HG03432 (cell line): ENCODE data around the gene SLC25A25.
"Not testable (repeated sequence)": the region's sequence is repeated elsewhere in the genome, so short reads cannot be mapped to it uniquely, and the experiment has no call there.

Source experiments
- ATAC-seq: cut with Tn5 transposase; IDR thresholded peaks from one replicate; pipeline ENCODE4 v1.9.1; 2021; ENCODE audit warnings: mild to moderate bottlenecking, moderate library complexity; ENCODE audit not compliant: unreplicated experiment

Gene SLC25A25

GRCh38 chr9:128108269-128109049 is 40.4 kb downstream of the SLC25A25 start:
- ATAC-seq: no peak

GRCh38 chr9:128109050-128109709 is 41.1 kb downstream of the SLC25A25 start:
- no peak for ATAC-seq

GRCh38 chr9:128111726-128112125 is 43.7 kb downstream of the SLC25A25 start:
- not testable (repeated sequence) for ATAC-seq

GRCh38 chr9:128113526-128114325 is 45.7 kb downstream of the SLC25A25 start:
- ATAC-seq: no peak

GRCh38 chr9:128114326-128115186 is 46.5 kb downstream of the SLC25A25 start:
- ATAC-seq: no peak

- no peak for ATAC-seq
These were observed 47.4 kb downstream of the SLC25A25 start for GRCh38 chr9:128115187-128116103.

GRCh38 chr9:128116104-128117083 is 48.4 kb downstream of the SLC25A25 start:
- ATAC-seq: no peak

- ATAC-seq: no peak
These were observed 49.8 kb downstream of the SLC25A25 start for GRCh38 chr9:128117613-128118471.

GRCh38 chr9:128118472-128118857 is 50.4 kb downstream of the SLC25A25 start:
- ATAC-seq: no peak

- ATAC-seq: no peak
These were observed 51.1 kb downstream of the SLC25A25 start for GRCh38 chr9:128118971-128119665.

GRCh38 chr9:128120061-128120740 is 52.2 kb downstream of the SLC25A25 start:
- no peak for ATAC-seq

GRCh38 chr9:128120741-128121465 is 52.9 kb downstream of the SLC25A25 start:
- no peak for ATAC-seq

GRCh38 chr9:128121466-128121810 is 53.4 kb downstream of the SLC25A25 start:
- ATAC-seq: no peak

- ATAC-seq: no peak
These were observed 54.1 kb downstream of the SLC25A25 start for GRCh38 chr9:128121924-128122808.

GRCh38 chr9:128122809-128123175 is 54.8 kb downstream of the SLC25A25 start:
- no peak for ATAC-seq
